ENCODE measurements around the gene KNDC1. TPM values are rescaled to one million over a fixed set of nuclear protein-coding genes. Genes with fewer than 3 reads are reported as not detected.

Gene KNDC1
- total and polyA plus RNA-seq, 2 of the 4 experiments (the other 2 are of a cell fraction), result 0.18 to 1.1 TPM

GRCh38 chr10:133114726-133115452 is 45.1 kb upstream of the KNDC1 start:
- H3K9me3 ChIP-seq (ENCODE audit: control insufficient read depth, insufficient read depth, low read length), result peaks cover 4% of the 10 kb centered on the region; the same call in 1 of the 2 replicates
- no peak overlapping the region for H4K91ac ChIP-seq (ENCODE audit: insufficient read depth, low read depth, low read length)
- H3K23ac ChIP-seq (ENCODE audit: low read depth, low read length), result no peak overlapping the region
- H4K20me1 ChIP-seq (ENCODE audit: insufficient read depth, low read length), result no peaks in the 10 kb centered on the region
- ChIA-PET CTCF (no interaction called here), POLR2A (ENCODE audit: unreplicated experiment) (no interaction called here)
- dilution Hi-C loops (cut with HindIII; ENCODE audit: low sequenced_read_pairs, unreplicated experiment), result no loop called here
- in situ Hi-C loops (cut with MboI; ENCODE audit: low sequenced_read_pairs), result no loop called here
- no peak overlapping the region for H3K4ac ChIP-seq (ENCODE audit: low read depth, low read length)
- H2AK9ac ChIP-seq (replicated peaks; ENCODE audit: low read depth, low read length, poor library complexity), result no peak overlapping the region
- BruUV-seq (replicated peaks), result no TSS peak
- intact Hi-C loops (cut with micrococcal nuclease), result no loop called here
- 82% methylated on average over 21 of the region's 33 CpGs; no CpG with 5 or more reads in 1 of the 2 experiments for WGBS, 2 experiments (ENCODE audit: extremely low coverage in 2 of 2, insufficient read length in 1 of 2)
- DNase-seq (no peak), ATAC-seq (ENCODE audit: low read depth) (no peak)
- H4K8ac ChIP-seq (ENCODE audit: low read depth in 2 of 2, low read length in 2 of 2), result no peak overlapping the region
- no peak overlapping the region for H3K14ac ChIP-seq (replicated peaks; ENCODE audit: low read depth, low read length)
- no peak overlapping the region for H3K18ac ChIP-seq (ENCODE audit: low read depth, low read length)
- H3K4me3 ChIP-seq (ENCODE audit: insufficient read depth, low read depth, low read length), result no peak overlapping the region
- H3K27me3 ChIP-seq (ENCODE audit: control insufficient read depth, insufficient read depth, low read length), result no peaks in the 10 kb centered on the region
- H2BK120ac ChIP-seq (ENCODE audit: low read depth, low read length), result no peak overlapping the region
- no peaks in the 10 kb centered on the region for H3K9me1 ChIP-seq (ENCODE audit: insufficient read depth, low read length)
- no peak overlapping the region for H2BK5ac ChIP-seq (ENCODE audit: low read depth, low read length, poor library complexity, severe bottlenecking)
- H3K56ac ChIP-seq (ENCODE audit: extremely low read depth, insufficient read depth, low read length), result no peak overlapping the region
- no peaks in the 10 kb centered on the region for H3K4me1 ChIP-seq (ENCODE audit: control insufficient read depth, insufficient read depth, low read length)
- no peak for TF ChIP-seq CHD1 (IDR thresholded peaks at IDR 0.05; ENCODE audit: low read depth, low read length)
- no peak for TF ChIP-seq FOS (IDR thresholded peaks at IDR 0.05; ENCODE audit: low read depth, low read length)
- TF ChIP-seq MAZ (IDR thresholded peaks at IDR 0.05; ENCODE audit: borderline replicate concordance, low read depth, low read length), result no peak
- TF ChIP-seq ELK1 (IDR thresholded peaks at IDR 0.05; ENCODE audit: borderline replicate concordance, low read depth, low read length), result no peak
- TF ChIP-seq RCOR1 (IDR thresholded peaks at IDR 0.05; ENCODE audit: insufficient replicate concordance, low read length), result no peak
- no peak for TF ChIP-seq MAFK (IDR thresholded peaks at IDR 0.05; ENCODE audit: low read depth, low read length)
- TF ChIP-seq RAD21 (IDR thresholded peaks at IDR 0.05; ENCODE audit: low read length), result no peak
- no peak for TF ChIP-seq CTCF (conservative IDR thresholded peaks at IDR 0.05; ENCODE audit: low read depth, low read length)
- TF ChIP-seq POLR2A (IDR thresholded peaks at IDR 0.05; ENCODE audit: low read depth, low read length), result no peak
- no peak for TF ChIP-seq NFE2L2 (IDR thresholded peaks at IDR 0.05; ENCODE audit: low read depth, low read length)
- TF ChIP-seq MXI1 (IDR thresholded peaks at IDR 0.05; ENCODE audit: borderline replicate concordance, low read depth, low read length), result no peak
- no peak for TF ChIP-seq SMC3 (IDR thresholded peaks at IDR 0.05; ENCODE audit: low read depth, low read length)
- H3K27ac ChIP-seq (ENCODE audit: insufficient read depth, low read length), result no peak overlapping the region
- no peak overlapping the region for H3K9ac ChIP-seq (ENCODE audit: low read depth, low read length)
- no peak overlapping the region for H2AFZ ChIP-seq (replicated peaks; ENCODE audit: low read length, poor library complexity)
- H2BK15ac ChIP-seq (ENCODE audit: low read depth, low read length), result no peak overlapping the region
- H2BK20ac ChIP-seq (ENCODE audit: low read depth, low read length), result no peak overlapping the region
- no peak overlapping the region for H3K4me2 ChIP-seq (ENCODE audit: low read depth, low read length)
- no peak overlapping the region for H4K5ac ChIP-seq (ENCODE audit: low read depth, low read length)
- no peaks in the 10 kb centered on the region for H3K36me3 ChIP-seq (ENCODE audit: control insufficient read depth, insufficient read depth, low read length)
- H2AK5ac ChIP-seq (ENCODE audit: low read depth, low read length), result no peak overlapping the region
- no peaks in the 10 kb centered on the region for H3K79me1 ChIP-seq (ENCODE audit: low read depth in 1 of 2, low read length in 2 of 2)
